ENCODE results near the gene RAB33B. TPM values are rescaled to one million over a fixed set of nuclear protein-coding genes. Genes with fewer than 3 reads are reported as not detected.

Gene RAB33B
- polyA plus RNA-seq, 1 donor (not counting 4 experiments of a cell fraction or from before 2014, with no cell fraction given) = 4.4 TPM

DNA sequence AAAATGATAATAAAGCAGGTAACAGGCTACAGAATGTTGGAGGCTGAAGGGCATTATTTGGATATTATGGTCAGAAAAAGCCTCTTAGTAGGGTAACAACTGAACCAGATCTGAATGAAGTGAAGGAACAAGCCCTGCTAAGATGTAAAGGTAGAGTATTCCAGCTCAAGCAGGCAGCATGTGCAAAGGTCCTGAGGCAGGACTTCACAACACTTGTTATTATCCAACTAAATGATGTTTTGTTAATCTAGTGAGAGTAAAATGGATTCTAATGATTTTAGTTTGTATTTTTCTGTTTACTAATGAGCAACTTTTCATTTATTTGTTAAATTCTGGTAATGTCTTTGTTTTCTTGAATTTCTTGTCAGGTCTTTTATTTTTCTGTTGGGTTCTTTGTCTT lies 35.7 kb downstream of the RAB33B start:
- H3K9me1 ChIP-seq (ENCODE audit: control insufficient read depth, extremely low read depth, insufficient read depth, low read length) = no peaks in the 10 kb centered on the region
- H3K9me3 ChIP-seq (ENCODE audit: control insufficient read depth, low read depth, low read length) = no peaks in the 10 kb centered on the region
- H3K79me2 ChIP-seq (ENCODE audit: control insufficient read depth, insufficient read depth, low read length) = no peaks in the 10 kb centered on the region
- H4K20me1 ChIP-seq (ENCODE audit: control insufficient read depth, extremely low read depth, insufficient read depth, low read length) = no peaks in the 10 kb centered on the region
- H3K4me1 ChIP-seq (ENCODE audit: control insufficient read depth, extremely low read depth, insufficient read depth, low read length) = no peaks in the 10 kb centered on the region
- H2AFZ ChIP-seq (ENCODE audit: control insufficient read depth, low read length) = no peak overlapping the region
- no peak overlapping the region for H3K27ac ChIP-seq (ENCODE audit: control insufficient read depth, insufficient read depth, low read length)
- no peak for FAIRE-seq
- H3K4me2 ChIP-seq (ENCODE audit: control insufficient read depth, extremely low read depth, insufficient read depth, low read depth, low read length) = no peak overlapping the region
- no peaks in the 10 kb centered on the region for H3K27me3 ChIP-seq (ENCODE audit: control insufficient read depth, extremely low read depth, insufficient read depth, low read length)
- no peak overlapping the region for H3K9ac ChIP-seq (ENCODE audit: control insufficient read depth, extremely low read depth, insufficient read depth, low read length)
- TF ChIP-seq EZH2 (IDR thresholded peaks at IDR 0.05; ENCODE audit: low read length) = no peak
- TF ChIP-seq CTCF (optimal IDR thresholded peaks at IDR 0.05 in 1 of 3, IDR thresholded peaks at IDR 0.05 in 1 of 3, conservative IDR thresholded peaks at IDR 0.05 in 1 of 3; ENCODE audit: extremely low read depth in 1 of 3, insufficient read depth in 2 of 3, low read length in 3 of 3) = no peak
- H3K36me3 ChIP-seq (ENCODE audit: control insufficient read depth in 2 of 2, extremely low read depth in 1 of 2, insufficient read depth in 2 of 2, low read length in 2 of 2) = no peaks in the 10 kb centered on the region
- no peak for DNase-seq (ENCODE audit: low read depth, low spot score)
- no peak overlapping the region for H3K4me3 ChIP-seq (ENCODE audit: control insufficient read depth in 2 of 3, extremely low read depth in 1 of 3, insufficient read depth in 2 of 3, low read depth in 1 of 3, low read length in 3 of 3)
- dilution Hi-C loops (cut with MboI; ENCODE audit: extremely low pct_ligation_motif_present, low sequenced_read_pairs) = no loop called here

DNA sequence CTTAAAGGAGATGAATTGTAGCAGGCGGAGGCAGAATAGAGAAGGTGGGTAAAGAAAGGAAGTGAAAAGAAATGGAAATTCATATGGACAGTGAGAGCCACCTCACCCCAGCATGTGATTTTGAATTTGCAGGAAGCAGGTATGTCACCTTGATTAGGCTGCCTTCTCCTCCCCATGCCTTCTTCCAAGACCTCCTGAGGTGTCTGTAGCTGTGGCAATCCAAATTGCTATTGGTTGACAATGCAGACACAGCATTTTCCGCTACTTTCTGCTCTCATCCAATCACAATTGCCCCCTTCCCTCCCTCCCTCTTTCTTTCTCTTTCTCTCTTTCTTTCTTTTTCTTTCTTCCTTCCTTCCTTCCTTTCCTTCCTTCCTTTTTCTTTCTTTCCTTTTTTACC lies 38.5 kb downstream of the RAB33B start:
- TF ChIP-seq EZH2 (IDR thresholded peaks at IDR 0.05; ENCODE audit: low read length) = no peak
- Histone ChIP-seq H3K4me3 (ENCODE audit: control insufficient read depth in 2 of 3, extremely low read depth in 1 of 3, insufficient read depth in 2 of 3, low read depth in 1 of 3, low read length in 3 of 3) (no peak overlapping the region), H3K36me3 (ENCODE audit: control insufficient read depth in 2 of 2, extremely low read depth in 1 of 2, insufficient read depth in 2 of 2, low read length in 2 of 2) (no peaks in the 10 kb centered on the region), H3K27ac (ENCODE audit: control insufficient read depth, insufficient read depth, low read length) (no peak overlapping the region), H3K27me3 (ENCODE audit: control insufficient read depth, extremely low read depth, insufficient read depth, low read length) (no peaks in the 10 kb centered on the region), H4K20me1 (ENCODE audit: control insufficient read depth, extremely low read depth, insufficient read depth, low read length) (no peaks in the 10 kb centered on the region), H2AFZ (ENCODE audit: control insufficient read depth, low read length) (no peak overlapping the region), H3K9me3 (ENCODE audit: control insufficient read depth, low read depth, low read length) (no peaks in the 10 kb centered on the region), H3K9ac (ENCODE audit: control insufficient read depth, extremely low read depth, insufficient read depth, low read length) (no peak overlapping the region), H3K9me1 (ENCODE audit: control insufficient read depth, extremely low read depth, insufficient read depth, low read length) (no peaks in the 10 kb centered on the region), H3K79me2 (ENCODE audit: control insufficient read depth, insufficient read depth, low read length) (no peaks in the 10 kb centered on the region), H3K4me1 (ENCODE audit: control insufficient read depth, extremely low read depth, insufficient read depth, low read length) (no peaks in the 10 kb centered on the region), H3K4me2 (ENCODE audit: control insufficient read depth, extremely low read depth, insufficient read depth, low read depth, low read length) (no peak overlapping the region)
- no peak for FAIRE-seq
- dilution Hi-C loops (cut with MboI; ENCODE audit: extremely low pct_ligation_motif_present, low sequenced_read_pairs) = no loop called here
- DNase-seq (ENCODE audit: low read depth, low spot score) = no peak

DNA sequence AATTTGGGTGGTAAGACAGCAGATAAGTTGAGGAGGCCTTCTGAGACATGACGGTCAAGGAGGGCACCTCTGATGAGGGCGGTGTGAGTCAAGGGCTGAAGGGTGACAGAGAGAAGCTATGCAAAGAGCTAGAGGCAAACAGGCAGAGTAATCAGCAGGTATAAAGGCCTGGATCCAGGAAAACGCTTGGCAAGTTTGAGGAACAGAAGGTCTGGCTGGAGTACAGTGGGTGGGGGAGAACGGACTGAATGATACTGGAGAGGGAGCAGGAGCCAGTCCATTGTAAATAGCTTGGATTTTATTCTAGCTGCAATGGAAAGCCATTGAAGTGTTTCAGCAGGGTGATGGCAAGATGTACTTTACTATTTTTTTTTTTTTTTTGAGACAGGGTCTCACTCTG lies 39.3 kb downstream of the RAB33B start:
- H3K4me3 ChIP-seq (ENCODE audit: control insufficient read depth in 2 of 3, extremely low read depth in 1 of 3, insufficient read depth in 2 of 3, low read depth in 1 of 3, low read length in 3 of 3) = no peak overlapping the region
- no peak overlapping the region for H3K9ac ChIP-seq (ENCODE audit: control insufficient read depth, extremely low read depth, insufficient read depth, low read length)
- no peaks in the 10 kb centered on the region for H3K27me3 ChIP-seq (ENCODE audit: control insufficient read depth, extremely low read depth, insufficient read depth, low read length)
- H4K20me1 ChIP-seq (ENCODE audit: control insufficient read depth, extremely low read depth, insufficient read depth, low read length) = no peaks in the 10 kb centered on the region
- no peaks in the 10 kb centered on the region for H3K79me2 ChIP-seq (ENCODE audit: control insufficient read depth, insufficient read depth, low read length)
- H3K9me3 ChIP-seq (ENCODE audit: control insufficient read depth, low read depth, low read length) = no peaks in the 10 kb centered on the region
- TF ChIP-seq EZH2 (IDR thresholded peaks at IDR 0.05; ENCODE audit: low read length) = no peak
- TF ChIP-seq CTCF (optimal IDR thresholded peaks at IDR 0.05 in 1 of 3, IDR thresholded peaks at IDR 0.05 in 1 of 3, conservative IDR thresholded peaks at IDR 0.05 in 1 of 3; ENCODE audit: extremely low read depth in 1 of 3, insufficient read depth in 2 of 3, low read length in 3 of 3) = no peak
- no peaks in the 10 kb centered on the region for H3K4me1 ChIP-seq (ENCODE audit: control insufficient read depth, extremely low read depth, insufficient read depth, low read length)
- H3K36me3 ChIP-seq (ENCODE audit: control insufficient read depth in 2 of 2, extremely low read depth in 1 of 2, insufficient read depth in 2 of 2, low read length in 2 of 2) = no peaks in the 10 kb centered on the region
- FAIRE-seq = no peak
- no peak overlapping the region for H3K27ac ChIP-seq (ENCODE audit: control insufficient read depth, insufficient read depth, low read length)
- dilution Hi-C loops (cut with MboI; ENCODE audit: extremely low pct_ligation_motif_present, low sequenced_read_pairs) = no loop called here
- H2AFZ ChIP-seq (ENCODE audit: control insufficient read depth, low read length) = no peak overlapping the region
- no peaks in the 10 kb centered on the region for H3K9me1 ChIP-seq (ENCODE audit: control insufficient read depth, extremely low read depth, insufficient read depth, low read length)
- H3K4me2 ChIP-seq (ENCODE audit: control insufficient read depth, extremely low read depth, insufficient read depth, low read depth, low read length) = no peak overlapping the region
- DNase-seq (ENCODE audit: low read depth, low spot score) = no peak

Data from keratinocyte (primary cell).